Measurements from ENCODE around the gene ACSBG1. TPM values are rescaled to one million over a fixed set of nuclear protein-coding genes. Genes with fewer than 3 reads are reported as not detected.

The ACSBG1 gene
- total RNA-seq, 1 donor from 2014 or later = not detected

- no peak for TF ChIP-seq CTCF (IDR thresholded peaks at IDR 0.05; ENCODE audit: insufficient read depth, low read length, severe bottlenecking)
- Histone ChIP-seq H3K4me3 (ENCODE audit: low read depth, low read length) (no peak overlapping the region), H3K27me3 (ENCODE audit: control insufficient read depth, insufficient read depth, low read length) (peaks cover 2% of the 10 kb centered on the region), H3K36me3 (ENCODE audit: control insufficient read depth, insufficient read depth, low read length) (no peaks in the 10 kb centered on the region)
- DNase-seq (ENCODE audit: low read depth) (no peak), FAIRE-seq (no peak)
Observed at GRCh38 chr15:78125267-78125666, 109.1 kb downstream of the ACSBG1 start.

GRCh38 chr15:78120523-78120922 lies 113.8 kb downstream of the ACSBG1 start:
- no peak for TF ChIP-seq CTCF (IDR thresholded peaks at IDR 0.05; ENCODE audit: insufficient read depth, low read length, severe bottlenecking)
- no peaks in the 10 kb centered on the region for H3K36me3 ChIP-seq (ENCODE audit: control insufficient read depth, insufficient read depth, low read length)
- DNase-seq (ENCODE audit: low read depth) = no peak
- no peak overlapping the region for H3K4me3 ChIP-seq (ENCODE audit: low read depth, low read length)
- peaks cover 2% of the 10 kb centered on the region for H3K27me3 ChIP-seq (ENCODE audit: control insufficient read depth, insufficient read depth, low read length)
- no peak for FAIRE-seq

Other genes starting within 250 kb of the ACSBG1 start
- gene TBC1D2B, start 156.9 kb downstream of the ACSBG1 start, total RNA-seq = 13.7 and 15.4 TPM in 2 replicates
- gene SH2D7, start 142.0 kb downstream of the ACSBG1 start, total RNA-seq = not detected in 2 replicates
- gene CIB2, start 103.1 kb downstream of the ACSBG1 start, total RNA-seq = 1.8 and 8.6 TPM in 2 replicates
- 27.9 and 30.8 TPM in 2 replicates for gene IDH3A, start 85.2 kb downstream of the ACSBG1 start, total RNA-seq
- 11.1 and 26.5 TPM in 2 replicates for gene DNAJA4, start 30.0 kb upstream of the ACSBG1 start, total RNA-seq
- 49.0 and 61.2 TPM in 2 replicates for gene SKIC8, start 65.0 kb upstream of the ACSBG1 start, total RNA-seq
- not detected in 2 replicates for gene CRABP1, start 105.8 kb upstream of the ACSBG1 start, total RNA-seq
- 12.6 and 16.4 TPM in 2 replicates for gene IREB2, start 203.7 kb upstream of the ACSBG1 start, total RNA-seq

Measured in bronchial epithelial cell (primary cell).